CD4-positive, alpha-beta T cell (primary cell): Measurements from ENCODE around the gene MED17. TPM values are rescaled to one million over a fixed set of nuclear protein-coding genes. Genes with fewer than 3 reads are reported as not detected.
A peak's percentile ranks its signal among the peaks of the same experiment; 100 is the strongest.

Experiments
- ATAC-seq: fragments of 200-7000 bp; cut with Tn5 transposase; one replicate; pipeline ENCODE4 v1.10.0; 2022; ENCODE audit warnings: mild to moderate bottlenecking; ENCODE audit not compliant: poor library complexity
- CTCF ChIA-PET: fragments of 350-600 bp; sonication (Branson Sonifier 250); formaldehyde crosslinking; loops from one replicate; lab custom pipeline; 2021; ENCODE audit warnings: antibody characterized with exemption, inconsistent platforms; lab: Charles Lee
- POLR2A ChIA-PET: fragments of 350-600 bp; sonication (Branson Sonifier 250); formaldehyde crosslinking; loops from one replicate; lab custom pipeline; 2021; ENCODE audit warnings: antibody characterized with exemption, inconsistent platforms; lab: Charles Lee
- DNase-seq, 14 experiments: peaks; one replicate each; pipeline ENCODE4 v3.0.0-alpha.2; 2013 to 2020; ENCODE audit warnings: mixed read lengths in 2 of 14
- H3K27ac ChIP-seq, 2 donors: one replicate each; pipeline versions ENCODE4 v1.5.1 to v1.7.0; 2013; ENCODE audit warnings: low read length in 2 of 2, low read depth in 1 of 2, mild to moderate bottlenecking in 1 of 2
- H3K27me3 ChIP-seq, 2 experiments: 1 replicate in 1 of 2; 2 replicates in 1 of 2; pipeline versions ENCODE4 v1.6.1 to v1.7.0; 2013; ENCODE audit warnings: low read length in 2 of 2, control low read depth in 1 of 2, mild to moderate bottlenecking in 1 of 2, moderate library complexity in 1 of 2; ENCODE audit not compliant: insufficient read depth in 2 of 2, control insufficient read depth in 1 of 2
- H3K36me3 ChIP-seq: one replicate; pipeline ENCODE4 v1.6.1; 2013; ENCODE audit warnings: low read length, control low read depth; ENCODE audit not compliant: insufficient read depth
- H3K4me1 ChIP-seq: one replicate; pipeline ENCODE4 v1.6.1; 2013; ENCODE audit warnings: low read length, control low read depth; ENCODE audit not compliant: insufficient read depth
- H3K4me3 ChIP-seq: one replicate; pipeline ENCODE4 v1.5.1; 2013; ENCODE audit warnings: mild to moderate bottlenecking, low read length, moderate library complexity
- H3K9me3 ChIP-seq, 2 experiments: 1 replicate in 1 of 2; 2 replicates in 1 of 2; pipeline versions ENCODE4 v1.6.1 to v1.7.0; 2013; ENCODE audit warnings: low read length in 2 of 2, mild to moderate bottlenecking in 2 of 2, control low read depth in 1 of 2, moderate library complexity in 1 of 2; ENCODE audit not compliant: control insufficient read depth in 1 of 2, insufficient read depth in 1 of 2
- H3K27ac Mint-ChIP-seq: one replicate; pipeline ENCODE4 v1.8.0; 2020; ENCODE audit warnings: mixed read lengths
- H3K27me3 Mint-ChIP-seq: one replicate; pipeline ENCODE4 v1.8.0; 2021; ENCODE audit warnings: mixed read lengths
- H3K36me3 Mint-ChIP-seq: one replicate; pipeline ENCODE4 v1.8.0; 2021; ENCODE audit warnings: low read depth, mixed read lengths
- H3K4me1 Mint-ChIP-seq: one replicate; pipeline ENCODE4 v1.8.0; 2021; ENCODE audit warnings: low read depth, mixed read lengths
- H3K4me3 Mint-ChIP-seq: one replicate; pipeline ENCODE4 v1.8.0; 2020; ENCODE audit warnings: mild to moderate bottlenecking, mixed read lengths
- H3K9me3 Mint-ChIP-seq: one replicate; pipeline ENCODE4 v1.8.0; 2020; ENCODE audit warnings: mixed read lengths
- CTCF ChIP-seq: fragments of 200-600 bp; IDR thresholded peaks from one replicate; pipeline ENCODE4 v1.8.0; 2022; ENCODE audit warnings: antibody characterized with exemption, mild to moderate bottlenecking
- intact Hi-C, 2 experiments: fragments of 100-400 bp; cut with DNase I in 1 of 2; cut with micrococcal nuclease in 1 of 2; formaldehyde crosslinking; loops; one replicate each; pipeline versions ENCODE4 v1.15.1 to v1.9.0; 2023 to 2025; cut with DNase I, micrococcal nuclease
- polyA plus RNA-seq, 2 donors: library from polyadenylated mRNA; unstranded; fragments of 120-200 nt; gene quantifications; one replicate each; pipeline ENCODE4 v1.2.1, GENCODE V29; 2013
- total RNA-seq, 174 experiments: library from RNA in 2 of 174; stranded (reverse) in 2 of 174; gene quantifications; one replicate each; pipeline ENCODE4 v1.2.3 and lab custom pipeline; 2021 to 2026

Gene MED17
- total RNA-seq (10 to 100 TPM; 63.1 to 63.6 TPM), total RNA-seq (lab: John Stamatoyannopoulos, UW) (11.8 to 54.6 (median 37.1) reads per million in 172 experiments)
- 29.6 TPM for polyA plus RNA-seq (2013, experiment 1 of 2)
- polyA plus RNA-seq (2013, experiment 2 of 2) = 34.8 TPM

DNA sequence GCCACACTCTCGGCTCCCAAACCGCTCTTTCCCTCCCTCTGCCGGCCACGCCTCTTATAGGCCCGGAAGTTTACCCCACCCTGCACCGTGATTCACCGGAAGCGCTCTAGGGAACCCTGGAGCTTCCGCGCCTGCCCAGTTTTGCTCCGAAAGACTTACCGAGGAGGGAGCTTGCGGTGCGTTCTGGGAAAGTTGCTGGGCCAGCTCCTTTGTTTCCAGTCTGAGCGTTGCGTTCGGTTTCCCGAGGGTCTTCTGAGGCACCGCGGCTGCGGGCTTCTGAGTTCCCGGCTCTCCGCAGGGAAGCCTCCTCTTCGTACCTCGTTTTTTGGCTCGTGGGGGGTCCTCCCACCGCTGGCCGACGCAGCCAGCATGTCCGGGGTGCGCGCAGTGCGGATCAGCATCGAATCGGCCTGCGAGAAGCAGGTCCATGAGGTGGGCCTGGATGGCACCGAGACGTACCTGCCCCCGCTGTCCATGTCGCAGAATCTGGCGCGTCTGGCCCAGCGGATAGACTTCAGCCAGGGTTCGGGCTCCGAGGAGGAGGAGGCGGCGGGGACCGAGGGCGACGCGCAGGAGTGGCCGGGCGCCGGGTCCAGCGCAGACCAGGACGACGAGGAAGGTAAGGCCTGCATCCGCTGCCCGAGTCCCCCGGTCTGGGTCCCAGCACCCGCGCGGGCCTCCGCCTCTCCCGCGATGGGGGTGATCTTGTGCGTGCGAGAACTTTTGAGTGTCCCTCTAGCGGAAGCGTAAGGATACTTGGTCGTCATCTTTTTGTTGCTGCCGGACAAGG, at the start of gene MED17:
TSS of gene MED17 (plus strand) at position 138 of the 790 bp plus-strand sequence. CDS start at position 370, 232 bp downstream.
- Histone ChIP-seq H3K9me3 (no peaks in the 10 kb centered on the region), H3K27ac (peak within 1 kb of the TSS; percentile 86 to 90), H3K36me3 (peaks cover 15% of the 10 kb centered on the region), H3K4me3 (peak within 1 kb of the TSS; percentile 97), H3K4me1 (peaks cover 32% of the 10 kb centered on the region), H3K27me3 (no peaks in the 10 kb centered on the region)
- intact Hi-C loops = loop anchor here (1.0 to 10.0 kb wide), 9 partner anchors 43 to 2000 kb away; partner anchors contain the start of genes CEP295 (in 2 of the 2), ANKRD49 (in 1 of the 2), C11orf54 (in 1 of the 2) and CWC15 (in 1 of the 2)
- Mint-ChIP-seq H3K4me1 (peaks cover 53% of the 10 kb centered on the region), H3K9me3 (no peaks in the 10 kb centered on the region), H3K4me3 (peak within 1 kb of the TSS; percentile 89), H3K27ac (peak within 1 kb of the TSS; percentile 81), H3K27me3 (no peaks in the 10 kb centered on the region), H3K36me3 (peaks cover 46% of the 10 kb centered on the region)
- DNase-seq (peak; percentile 79 to 95 (median 86)), ATAC-seq (peak; percentile 96)
- ChIA-PET CTCF (interaction anchor here (0.9 to 2.3 kb wide), 3 partner anchors 12 to 44 kb away, joined by 3 to 18 read pairs (median 5); partner anchors contain the start of genes C11orf54 and TAF1D), POLR2A (interaction anchor here (0.7 to 6.3 kb wide), 21 partner anchors 8 to 1306 kb away, joined by 3 to 149 read pairs (median 4); partner anchors contain the start of genes ANKRD49, C11orf54, CEP295 and CWC15)
- TF ChIP-seq CTCF = no peak

- POLR2A ChIA-PET = interaction anchor here (1.2 kb wide), 1 partner anchor 14 kb away, joined by 4 read pairs; no protein-coding TSS in a partner anchor
- peaks cover 93% of the 10 kb centered on the region for H3K36me3 ChIP-seq
- CTCF ChIA-PET = no interaction called here
Measured at GRCh38 chr11:93734427-93735222, 49.5 kb upstream of the MED17 start.

More at GRCh38 chr11:93734427-93735222, 49.5 kb upstream of the MED17 start:
- TF ChIP-seq CTCF = no peak
- H3K4me1 ChIP-seq = peaks cover 20% of the 10 kb centered on the region
- Mint-ChIP-seq H3K27ac (peak overlapping the region; percentile 98), H3K4me1 (peaks cover 81% of the 10 kb centered on the region), H3K9me3 (no peaks in the 10 kb centered on the region), H3K27me3 (no peaks in the 10 kb centered on the region), H3K4me3 (peak overlapping the region; percentile 20), H3K36me3 (peaks cover 98% of the 10 kb centered on the region)
- intact Hi-C loops = no loop called here
- H3K9me3 ChIP-seq = no peaks in the 10 kb centered on the region
- no peak overlapping the region for H3K4me3 ChIP-seq
- H3K27ac ChIP-seq = no peak overlapping the region
- no peak for DNase-seq
- H3K27me3 ChIP-seq = no peaks in the 10 kb centered on the region
- no peak for ATAC-seq
